ENCODE data around the gene KIF5C.

DNA sequence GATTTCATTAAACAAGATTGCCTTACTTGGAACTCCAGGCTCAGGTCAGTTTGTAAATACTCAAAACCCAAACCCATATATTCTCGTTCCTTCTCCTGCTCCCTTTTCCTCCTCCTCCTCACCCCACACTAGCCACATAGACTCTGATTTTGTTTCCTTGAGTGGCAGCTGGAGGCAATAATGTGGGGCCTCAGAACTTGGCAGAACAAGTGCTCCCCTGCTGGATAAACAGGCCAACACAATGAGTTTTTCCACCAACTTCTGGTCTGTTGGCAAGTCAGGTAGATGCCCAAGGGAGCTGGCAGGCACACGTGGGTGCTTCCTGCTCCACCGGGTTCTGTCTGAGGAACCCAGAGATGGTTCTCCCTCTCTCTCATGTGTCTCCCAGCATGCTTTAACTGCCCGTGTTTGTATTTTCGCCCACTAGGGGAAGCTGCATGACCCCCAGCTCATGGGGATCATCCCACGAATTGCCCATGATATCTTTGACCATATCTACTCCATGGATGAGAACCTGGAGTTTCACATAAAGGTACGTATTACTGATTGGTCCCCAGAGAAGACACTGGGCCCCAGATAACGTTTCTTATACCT is 61.9 kb downstream of the KIF5C start:
- TF ChIP-seq POLR2A (IDR thresholded peaks at IDR 0.05) = no peak
- TF ChIP-seq, protein P1, sequence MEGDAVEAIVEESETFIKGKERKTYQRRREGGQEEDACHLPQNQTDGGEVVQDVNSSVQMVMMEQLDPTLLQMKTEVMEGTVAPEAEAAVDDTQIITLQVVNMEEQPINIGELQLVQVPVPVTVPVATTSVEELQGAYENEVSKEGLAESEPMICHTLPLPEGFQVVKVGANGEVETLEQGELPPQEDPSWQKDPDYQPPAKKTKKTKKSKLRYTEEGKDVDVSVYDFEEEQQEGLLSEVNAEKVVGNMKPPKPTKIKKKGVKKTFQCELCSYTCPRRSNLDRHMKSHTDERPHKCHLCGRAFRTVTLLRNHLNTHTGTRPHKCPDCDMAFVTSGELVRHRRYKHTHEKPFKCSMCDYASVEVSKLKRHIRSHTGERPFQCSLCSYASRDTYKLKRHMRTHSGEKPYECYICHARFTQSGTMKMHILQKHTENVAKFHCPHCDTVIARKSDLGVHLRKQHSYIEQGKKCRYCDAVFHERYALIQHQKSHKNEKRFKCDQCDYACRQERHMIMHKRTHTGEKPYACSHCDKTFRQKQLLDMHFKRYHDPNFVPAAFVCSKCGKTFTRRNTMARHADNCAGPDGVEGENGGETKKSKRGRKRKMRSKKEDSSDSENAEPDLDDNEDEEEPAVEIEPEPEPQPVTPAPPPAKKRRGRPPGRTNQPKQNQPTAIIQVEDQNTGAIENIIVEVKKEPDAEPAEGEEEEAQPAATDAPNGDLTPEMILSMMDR (IDR thresholded peaks at IDR 0.05) = no peak
